Gastrocnemius medialis (tissue), 4 donors: Measurements from ENCODE around the gene CHN2.

ENCODE experiments used
- POLR2A ChIP-seq, 2 donors: fragments of 450-650 bp; IDR thresholded peaks; one replicate each; pipeline ENCODE4 v1.6.1; 2017; ENCODE audit warnings: antibody characterized with exemption in 2 of 2, mild to moderate bottlenecking in 2 of 2, moderate library complexity in 2 of 2
- TF ChIP-seq, protein P1 (sequence below), 5 experiments: fragments of 450-650 bp in 3 of 5; fragments of 200-600 bp in 2 of 5; sonication (generic) in 2 of 5; IDR thresholded peaks in 4 of 5; conservative IDR thresholded peaks in 1 of 5; 1 replicate in 4 of 5; 2 replicates in 1 of 5; pipeline ENCODE4 v1.5.1; 2016 to 2019; ENCODE audit warnings: antibody characterized with exemption in 5 of 5, mild to moderate bottlenecking in 3 of 5, moderate library complexity in 3 of 5

DNA sequence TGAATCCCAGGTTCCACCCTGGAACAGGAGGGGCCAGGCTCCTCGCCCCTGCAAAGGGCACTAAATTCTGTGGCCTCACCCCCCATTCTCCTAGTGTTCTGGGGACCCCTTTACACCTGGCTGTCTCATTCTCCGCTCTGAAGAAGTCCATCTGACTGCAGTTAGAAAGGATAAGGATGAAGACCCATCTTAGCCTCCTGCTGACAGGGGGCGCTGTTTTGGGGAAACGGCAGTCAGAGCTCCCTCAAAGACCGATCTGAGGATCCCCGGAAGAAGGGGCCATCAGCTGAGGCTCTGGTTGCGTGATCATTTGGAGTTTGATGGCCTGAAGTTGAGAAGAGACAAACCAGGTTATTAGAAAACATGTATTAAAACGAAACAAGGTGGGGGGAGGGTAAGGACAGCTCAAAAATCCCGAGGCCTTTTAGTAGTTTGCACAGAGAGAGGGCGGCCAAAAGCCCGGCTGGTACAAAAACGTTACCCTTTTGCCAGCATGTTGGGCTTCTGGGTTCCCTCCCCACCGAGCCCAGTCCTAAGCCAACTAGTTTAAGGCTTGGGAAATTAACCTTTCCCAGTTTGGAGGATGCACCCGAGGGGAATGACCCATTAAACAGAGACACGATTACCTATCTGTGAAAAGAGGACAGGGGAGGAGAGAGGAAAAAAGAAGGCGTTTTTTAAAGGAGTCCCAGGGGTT is 102.8 kb downstream of the CHN2 start:
- TF ChIP-seq, protein P1, sequence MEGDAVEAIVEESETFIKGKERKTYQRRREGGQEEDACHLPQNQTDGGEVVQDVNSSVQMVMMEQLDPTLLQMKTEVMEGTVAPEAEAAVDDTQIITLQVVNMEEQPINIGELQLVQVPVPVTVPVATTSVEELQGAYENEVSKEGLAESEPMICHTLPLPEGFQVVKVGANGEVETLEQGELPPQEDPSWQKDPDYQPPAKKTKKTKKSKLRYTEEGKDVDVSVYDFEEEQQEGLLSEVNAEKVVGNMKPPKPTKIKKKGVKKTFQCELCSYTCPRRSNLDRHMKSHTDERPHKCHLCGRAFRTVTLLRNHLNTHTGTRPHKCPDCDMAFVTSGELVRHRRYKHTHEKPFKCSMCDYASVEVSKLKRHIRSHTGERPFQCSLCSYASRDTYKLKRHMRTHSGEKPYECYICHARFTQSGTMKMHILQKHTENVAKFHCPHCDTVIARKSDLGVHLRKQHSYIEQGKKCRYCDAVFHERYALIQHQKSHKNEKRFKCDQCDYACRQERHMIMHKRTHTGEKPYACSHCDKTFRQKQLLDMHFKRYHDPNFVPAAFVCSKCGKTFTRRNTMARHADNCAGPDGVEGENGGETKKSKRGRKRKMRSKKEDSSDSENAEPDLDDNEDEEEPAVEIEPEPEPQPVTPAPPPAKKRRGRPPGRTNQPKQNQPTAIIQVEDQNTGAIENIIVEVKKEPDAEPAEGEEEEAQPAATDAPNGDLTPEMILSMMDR (IDR thresholded peaks at IDR 0.05 in 4 of 5, conservative IDR thresholded peaks at IDR 0.05 in 1 of 5): no peak
- no peak for TF ChIP-seq POLR2A (IDR thresholded peaks at IDR 0.05)
